Adrenal gland (tissue), 5 donors: ENCODE data around the gene SEC14L6.

ENCODE experiments used
- POLR2A ChIP-seq, 2 donors: fragments of 450-650 bp; IDR thresholded peaks; one replicate each; pipeline ENCODE4 v1.6.1; 2017; ENCODE audit warnings: antibody characterized with exemption in 2 of 2, mild to moderate bottlenecking in 2 of 2, moderate library complexity in 1 of 2
- TF ChIP-seq, protein P1 (sequence below), 6 experiments: fragments of 450-650 bp in 4 of 6; fragments of 200-600 bp in 2 of 6; sonication (generic) in 1 of 6; IDR thresholded peaks; 1 replicate in 5 of 6; 2 replicates in 1 of 6; pipeline versions ENCODE4 v1.5.1 to v1.8.0; 2016 to 2021; ENCODE audit warnings: antibody characterized with exemption in 6 of 6, mild to moderate bottlenecking in 2 of 6, moderate library complexity in 1 of 6
- donor health status: DM: no; HTN: no; CAD: no.

DNA sequence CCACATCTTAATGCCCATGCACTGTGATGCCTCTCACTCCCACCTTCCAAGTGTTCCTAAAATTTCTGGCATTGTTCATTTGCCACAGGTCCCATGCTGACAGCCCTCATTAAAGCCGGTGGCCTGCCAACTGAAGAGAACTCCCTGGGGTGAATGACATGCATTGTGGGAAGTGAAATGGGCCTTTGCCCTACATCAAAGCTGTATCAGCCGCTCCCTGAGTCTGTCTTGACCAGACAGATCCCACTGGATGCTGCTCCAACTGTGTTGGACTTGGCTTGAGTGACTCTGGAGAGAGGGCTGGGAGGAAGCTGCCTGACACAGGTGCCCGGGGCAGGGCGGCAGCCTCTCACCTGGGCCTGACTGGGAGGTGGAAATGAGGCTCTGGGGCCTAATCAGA lies 32.3 kb downstream of the SEC14L6 start:
- TF ChIP-seq, protein P1, sequence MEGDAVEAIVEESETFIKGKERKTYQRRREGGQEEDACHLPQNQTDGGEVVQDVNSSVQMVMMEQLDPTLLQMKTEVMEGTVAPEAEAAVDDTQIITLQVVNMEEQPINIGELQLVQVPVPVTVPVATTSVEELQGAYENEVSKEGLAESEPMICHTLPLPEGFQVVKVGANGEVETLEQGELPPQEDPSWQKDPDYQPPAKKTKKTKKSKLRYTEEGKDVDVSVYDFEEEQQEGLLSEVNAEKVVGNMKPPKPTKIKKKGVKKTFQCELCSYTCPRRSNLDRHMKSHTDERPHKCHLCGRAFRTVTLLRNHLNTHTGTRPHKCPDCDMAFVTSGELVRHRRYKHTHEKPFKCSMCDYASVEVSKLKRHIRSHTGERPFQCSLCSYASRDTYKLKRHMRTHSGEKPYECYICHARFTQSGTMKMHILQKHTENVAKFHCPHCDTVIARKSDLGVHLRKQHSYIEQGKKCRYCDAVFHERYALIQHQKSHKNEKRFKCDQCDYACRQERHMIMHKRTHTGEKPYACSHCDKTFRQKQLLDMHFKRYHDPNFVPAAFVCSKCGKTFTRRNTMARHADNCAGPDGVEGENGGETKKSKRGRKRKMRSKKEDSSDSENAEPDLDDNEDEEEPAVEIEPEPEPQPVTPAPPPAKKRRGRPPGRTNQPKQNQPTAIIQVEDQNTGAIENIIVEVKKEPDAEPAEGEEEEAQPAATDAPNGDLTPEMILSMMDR (IDR thresholded peaks at IDR 0.05) = no peak
- TF ChIP-seq POLR2A (IDR thresholded peaks at IDR 0.05) = no peak
